Chondrocyte (in vitro differentiated cells): Measurements from ENCODE around the gene GRIK4. TPM values are rescaled to one million over a fixed set of nuclear protein-coding genes. Genes with fewer than 3 reads are reported as not detected.

ENCODE experiments used
- DNase-seq: peaks from one replicate; pipeline ENCODE4 v3.0.0; 2021; ENCODE audit warnings: mixed read lengths, low spot score
- H3K27ac Mint-ChIP-seq: one replicate; pipeline ENCODE4 v1.8.0; 2021; ENCODE audit warnings: mild to moderate bottlenecking, moderate library complexity, mixed read lengths; ENCODE audit not compliant: unreplicated experiment
- H3K27me3 Mint-ChIP-seq: 2 replicates; pipeline ENCODE4 v1.8.0; 2021; ENCODE audit warnings: low read depth, mixed read lengths
- H3K36me3 Mint-ChIP-seq: 2 replicates; pipeline ENCODE4 v1.8.0; 2021; ENCODE audit warnings: low read depth, mixed read lengths
- H3K4me1 Mint-ChIP-seq: 2 replicates; pipeline ENCODE4 v1.8.0; 2021; ENCODE audit warnings: low read depth, mild to moderate bottlenecking, mixed read lengths
- H3K4me3 Mint-ChIP-seq: one replicate; pipeline ENCODE4 v1.8.0; 2021; ENCODE audit warnings: mild to moderate bottlenecking, moderate library complexity, mixed read lengths; ENCODE audit not compliant: unreplicated experiment
- H3K9me3 Mint-ChIP-seq: 2 replicates; pipeline ENCODE4 v1.8.0; 2021; ENCODE audit warnings: low read depth, mixed read lengths
- CTCF ChIP-seq: fragments of 200-600 bp; sonication (generic); IDR thresholded peaks from 2 replicates; pipeline ENCODE4 v1.5.0; 2021; ENCODE audit warnings: antibody characterized with exemption, mild to moderate bottlenecking, moderate library complexity
- total RNA-seq: library from RNA; stranded (reverse); gene quantifications from 3 replicates; pipeline ENCODE4 v1.2.1, GENCODE V29; 2021

The GRIK4 gene
- total RNA-seq, 1 donor from 2014 or later: 0.37 TPM

DNA sequence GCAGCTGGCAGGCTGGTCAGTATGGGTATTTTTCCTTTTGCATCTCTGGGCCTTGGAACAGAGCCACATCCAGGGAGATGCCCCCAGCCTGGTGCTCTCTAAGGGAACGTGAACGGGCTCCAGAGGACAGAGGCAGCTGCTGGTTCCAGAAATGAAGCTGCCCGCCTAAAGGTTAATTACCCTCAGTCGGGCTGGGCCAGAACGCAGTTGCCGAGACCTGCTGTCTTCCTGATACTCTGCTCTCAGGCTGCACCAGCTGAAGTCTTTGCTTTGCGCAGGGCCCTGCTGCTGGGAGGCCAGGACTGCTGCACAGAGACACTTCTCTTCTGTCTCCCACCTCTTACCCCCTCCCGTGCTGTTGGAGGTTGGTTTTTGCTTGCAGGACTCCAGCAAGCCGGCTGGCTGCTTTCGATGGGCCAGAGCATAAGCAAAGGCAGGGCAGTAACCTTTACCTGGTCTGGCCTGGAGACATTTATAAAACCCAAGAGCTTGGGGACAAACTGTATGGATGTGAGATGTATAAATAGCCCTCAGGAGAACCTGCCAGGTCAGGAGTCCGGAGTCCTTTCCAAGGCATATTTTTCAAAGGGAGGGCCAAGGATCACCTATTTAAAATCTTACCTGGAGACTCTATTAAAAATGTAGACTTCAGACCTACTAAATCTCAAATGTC lies 197.1 kb downstream of the GRIK4 start:
- Mint-ChIP-seq H3K27ac (no peak overlapping the region), H3K27me3 (peaks cover 4% of the 10 kb centered on the region), H3K9me3 (peaks cover 25% of the 10 kb centered on the region), H3K4me1 (peaks cover 17% of the 10 kb centered on the region), H3K36me3 (peaks cover 1% of the 10 kb centered on the region), H3K4me3 (no peak overlapping the region)
- no peak for TF ChIP-seq CTCF
- DNase-seq: no peak

DNA sequence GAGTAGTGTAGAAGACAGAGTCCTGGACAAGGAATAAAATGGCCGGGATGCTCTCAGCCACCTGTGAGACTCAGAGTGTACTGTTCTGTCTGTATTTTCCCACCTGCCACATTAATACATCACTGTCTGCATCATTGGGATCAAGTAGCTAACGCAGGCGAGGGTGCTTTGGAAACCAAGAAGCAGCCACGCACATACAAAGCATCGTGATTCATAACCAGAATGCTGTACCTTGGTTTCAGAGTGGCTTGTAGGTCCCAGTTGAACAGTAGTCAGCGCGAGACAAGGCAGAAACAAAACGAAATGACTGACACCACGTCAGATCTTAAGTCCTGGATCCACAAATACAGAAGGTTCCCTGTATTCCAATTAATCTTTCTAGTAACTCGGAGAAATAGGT lies 198.3 kb downstream of the GRIK4 start:
- Mint-ChIP-seq H3K4me1 (peaks cover 17% of the 10 kb centered on the region), H3K4me3 (no peak overlapping the region), H3K36me3 (peaks cover 1% of the 10 kb centered on the region), H3K9me3 (peaks cover 18% of the 10 kb centered on the region), H3K27me3 (peaks cover 6% of the 10 kb centered on the region), H3K27ac (no peak overlapping the region)
- DNase-seq: no peak
- no peak for TF ChIP-seq CTCF

GRCh38 chr11:120710354-120711131 lies 199.0 kb downstream of the GRIK4 start:
- peaks cover 9% of the 10 kb centered on the region for H3K27me3 Mint-ChIP-seq
- no peak for DNase-seq

GRCh38 chr11:120712014-120712413 lies 200.5 kb downstream of the GRIK4 start:
- Mint-ChIP-seq H3K36me3 (peaks cover 1% of the 10 kb centered on the region), H3K27me3 (peaks cover 12% of the 10 kb centered on the region), H3K9me3 (peaks cover 10% of the 10 kb centered on the region), H3K27ac (no peak overlapping the region), H3K4me1 (peaks cover 17% of the 10 kb centered on the region), H3K4me3 (no peak overlapping the region)
- DNase-seq: no peak
- TF ChIP-seq CTCF: no peak

More at GRCh38 chr11:120710354-120711131, 199.0 kb downstream of the GRIK4 start:
- H3K9me3 Mint-ChIP-seq: peaks cover 14% of the 10 kb centered on the region
- peaks cover 17% of the 10 kb centered on the region for H3K4me1 Mint-ChIP-seq
- no peak for TF ChIP-seq CTCF
- H3K36me3 Mint-ChIP-seq: peaks cover 1% of the 10 kb centered on the region
- no peak overlapping the region for H3K4me3 Mint-ChIP-seq
- peak overlapping the region; percentile 49 for H3K27ac Mint-ChIP-seq

- no peaks in the 10 kb centered on the region for H3K36me3 Mint-ChIP-seq
- peaks cover 17% of the 10 kb centered on the region for H3K27me3 Mint-ChIP-seq
- no peak overlapping the region for H3K4me3 Mint-ChIP-seq
- peaks cover 17% of the 10 kb centered on the region for H3K4me1 Mint-ChIP-seq
- H3K9me3 Mint-ChIP-seq: peaks cover 4% of the 10 kb centered on the region
- DNase-seq: no peak
- no peak for TF ChIP-seq CTCF
- H3K27ac Mint-ChIP-seq: no peak overlapping the region
These were observed 201.3 kb downstream of the GRIK4 start for GRCh38 chr11:120712881-120713280.
